ENCODE measurements around the gene RABEP2.

The RABEP2 gene

DNA sequence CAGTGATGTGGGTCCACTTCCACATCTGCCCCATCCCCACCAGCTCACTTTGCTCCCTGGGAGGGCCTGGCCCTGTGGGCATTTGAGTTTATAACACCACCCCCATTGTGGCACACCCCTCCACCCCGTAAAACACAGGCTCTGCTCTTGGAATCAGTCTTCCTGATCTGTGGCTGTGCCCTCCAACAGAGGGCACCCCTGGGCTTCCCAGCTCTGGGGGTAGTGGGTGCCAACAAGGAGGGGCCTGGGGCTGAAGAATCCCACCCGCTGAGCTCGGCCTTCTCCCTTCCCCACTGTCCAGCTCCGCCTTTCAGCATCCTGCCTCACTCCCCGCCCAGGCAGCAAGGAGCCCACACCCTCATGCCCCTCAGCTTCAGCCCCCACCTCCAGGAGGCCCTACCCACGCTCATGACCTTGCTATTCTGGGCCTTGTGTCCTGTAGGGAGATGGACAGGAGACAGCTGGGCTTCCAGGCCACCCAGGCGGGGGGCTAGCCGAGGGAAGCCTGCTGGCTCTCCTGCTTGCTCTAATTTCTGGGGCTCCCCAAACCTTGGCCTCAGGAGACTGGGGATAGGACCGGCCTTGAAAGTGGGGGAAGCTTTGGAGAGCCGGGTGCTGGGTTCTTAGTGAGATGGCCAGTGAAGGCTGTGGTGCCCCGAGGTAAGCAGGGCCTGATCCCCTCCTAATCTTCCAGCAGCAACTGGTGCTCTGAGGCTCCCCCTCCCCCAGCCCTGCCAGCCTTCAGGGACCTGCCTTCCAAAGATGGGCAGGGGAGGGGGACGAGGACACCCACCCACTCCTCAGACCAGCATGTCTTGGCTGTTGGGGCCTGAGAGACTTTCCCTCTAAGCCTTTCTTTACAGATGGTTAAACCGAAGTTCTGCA lies 49.7 kb downstream of the RABEP2 start:
- no peaks in the 10 kb centered on the region for H4K20me1 ChIP-seq (ENCODE audit: control insufficient read depth, insufficient read depth, low read depth, low read length)
- H3K9me3 ChIP-seq (ENCODE audit: control insufficient read depth, insufficient read depth, low read length) = peaks cover 4% of the 10 kb centered on the region; the same call in 1 of the 2 replicates
- H3K4me3 ChIP-seq (ENCODE audit: low read length) = no peak overlapping the region
- peaks cover 18% of the 10 kb centered on the region for H3K4me1 ChIP-seq (ENCODE audit: control insufficient read depth, low read length)
- no peaks in the 10 kb centered on the region for H3K27me3 ChIP-seq (ENCODE audit: control insufficient read depth, low read length)
- H3K9me2 ChIP-seq (replicated peaks; ENCODE audit: control insufficient read depth, low read length) = no peaks in the 10 kb centered on the region
- no peak overlapping the region for H3K4me2 ChIP-seq (ENCODE audit: low read length)
- H3K27ac ChIP-seq (ENCODE audit: low read depth, low read length) = no peak overlapping the region
- no peak for TF ChIP-seq EZH2phosphoT487 (IDR thresholded peaks at IDR 0.05; ENCODE audit: borderline replicate concordance, low read length)
- TF ChIP-seq, protein P1, sequence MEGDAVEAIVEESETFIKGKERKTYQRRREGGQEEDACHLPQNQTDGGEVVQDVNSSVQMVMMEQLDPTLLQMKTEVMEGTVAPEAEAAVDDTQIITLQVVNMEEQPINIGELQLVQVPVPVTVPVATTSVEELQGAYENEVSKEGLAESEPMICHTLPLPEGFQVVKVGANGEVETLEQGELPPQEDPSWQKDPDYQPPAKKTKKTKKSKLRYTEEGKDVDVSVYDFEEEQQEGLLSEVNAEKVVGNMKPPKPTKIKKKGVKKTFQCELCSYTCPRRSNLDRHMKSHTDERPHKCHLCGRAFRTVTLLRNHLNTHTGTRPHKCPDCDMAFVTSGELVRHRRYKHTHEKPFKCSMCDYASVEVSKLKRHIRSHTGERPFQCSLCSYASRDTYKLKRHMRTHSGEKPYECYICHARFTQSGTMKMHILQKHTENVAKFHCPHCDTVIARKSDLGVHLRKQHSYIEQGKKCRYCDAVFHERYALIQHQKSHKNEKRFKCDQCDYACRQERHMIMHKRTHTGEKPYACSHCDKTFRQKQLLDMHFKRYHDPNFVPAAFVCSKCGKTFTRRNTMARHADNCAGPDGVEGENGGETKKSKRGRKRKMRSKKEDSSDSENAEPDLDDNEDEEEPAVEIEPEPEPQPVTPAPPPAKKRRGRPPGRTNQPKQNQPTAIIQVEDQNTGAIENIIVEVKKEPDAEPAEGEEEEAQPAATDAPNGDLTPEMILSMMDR (IDR thresholded peaks at IDR 0.05; ENCODE audit: low read depth, low read length, poor library complexity, severe bottlenecking) = peak; percentile 46
- H3K79me2 ChIP-seq (ENCODE audit: control insufficient read depth, low read length) = peaks cover 13% of the 10 kb centered on the region
- no peaks in the 10 kb centered on the region for H3F3A ChIP-seq (ENCODE audit: control insufficient read depth, insufficient read depth)
- H3K36me3 ChIP-seq (ENCODE audit: control insufficient read depth, low read length) = peaks cover 25% of the 10 kb centered on the region

DNA sequence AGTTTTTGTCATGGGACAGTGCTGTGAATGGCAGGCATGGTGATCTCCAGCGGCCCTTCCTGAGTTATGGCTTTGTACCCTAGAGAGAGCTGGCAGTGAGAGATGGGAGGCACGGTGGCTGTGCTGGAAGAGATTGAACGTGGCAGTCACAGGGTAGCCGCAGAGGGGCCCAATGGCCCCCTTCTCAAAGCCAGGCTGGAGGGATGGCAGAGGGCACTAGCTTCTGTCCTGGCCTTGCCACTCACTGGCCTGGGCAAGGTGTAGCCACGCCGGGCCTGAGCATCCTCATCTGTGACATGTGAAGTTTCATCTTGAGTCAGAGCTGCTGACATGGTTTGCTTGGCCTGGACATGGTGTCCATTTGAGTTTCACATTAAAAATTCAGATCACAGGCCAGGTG lies 50.6 kb downstream of the RABEP2 start:
- peaks cover 12% of the 10 kb centered on the region for H3K4me1 ChIP-seq (ENCODE audit: control insufficient read depth, low read length)
- H3K36me3 ChIP-seq (ENCODE audit: control insufficient read depth, low read length) = peaks cover 34% of the 10 kb centered on the region
- no peaks in the 10 kb centered on the region for H4K20me1 ChIP-seq (ENCODE audit: control insufficient read depth, insufficient read depth, low read depth, low read length)
- no peaks in the 10 kb centered on the region for H3K9me2 ChIP-seq (replicated peaks; ENCODE audit: control insufficient read depth, low read length)
- H3K4me2 ChIP-seq (ENCODE audit: low read length) = no peak overlapping the region
- no peak overlapping the region for H3K27ac ChIP-seq (ENCODE audit: low read depth, low read length)
- H3F3A ChIP-seq (ENCODE audit: control insufficient read depth, insufficient read depth) = no peaks in the 10 kb centered on the region
- no peaks in the 10 kb centered on the region for H3K9me3 ChIP-seq (ENCODE audit: control insufficient read depth, insufficient read depth, low read length)
- H3K27me3 ChIP-seq (ENCODE audit: control insufficient read depth, low read length) = no peaks in the 10 kb centered on the region
- TF ChIP-seq EZH2phosphoT487 (IDR thresholded peaks at IDR 0.05; ENCODE audit: borderline replicate concordance, low read length) = no peak
- TF ChIP-seq, protein P1 (IDR thresholded peaks at IDR 0.05; ENCODE audit: low read depth, low read length, poor library complexity, severe bottlenecking) = no peak
- no peak overlapping the region for H3K4me3 ChIP-seq (ENCODE audit: low read length)
- peaks cover 12% of the 10 kb centered on the region for H3K79me2 ChIP-seq (ENCODE audit: control insufficient read depth, low read length)

DNA sequence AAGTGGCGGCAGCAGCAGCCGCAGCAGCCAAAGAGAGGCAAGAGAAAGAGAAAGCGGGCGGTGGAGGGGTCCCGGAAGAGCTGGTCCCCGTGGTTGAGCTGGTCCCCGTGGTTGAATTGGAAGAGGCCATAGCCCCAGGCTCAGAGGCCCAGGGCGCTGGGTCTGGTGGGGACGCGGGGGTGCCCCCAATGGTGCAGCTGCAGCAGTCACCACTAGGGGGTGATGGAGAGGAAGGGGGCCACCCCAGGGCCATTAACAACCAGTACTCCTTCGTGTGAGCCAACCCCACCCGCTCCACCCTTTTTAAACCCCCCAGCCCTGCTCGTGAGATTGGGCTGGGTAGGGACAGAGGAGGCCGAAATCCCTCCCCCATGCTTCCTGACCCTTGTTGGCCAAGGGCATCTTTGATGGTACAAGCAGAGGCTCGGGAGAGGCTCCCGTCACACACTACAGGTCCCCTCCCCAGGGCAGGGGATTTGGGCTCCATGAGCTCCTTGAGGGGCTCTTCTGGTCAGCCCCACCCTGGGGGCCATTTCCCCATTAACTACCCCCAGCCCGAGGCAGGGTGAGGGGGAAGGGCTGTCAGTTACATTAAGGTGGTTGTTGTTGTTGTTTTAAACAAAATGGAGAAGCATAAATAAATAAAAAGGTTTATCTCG lies 51.4 kb downstream of the RABEP2 start:
- Histone ChIP-seq H3K79me2 (ENCODE audit: control insufficient read depth, low read length) (peaks cover 4% of the 10 kb centered on the region), H3K9me3 (ENCODE audit: control insufficient read depth, insufficient read depth, low read length) (no peaks in the 10 kb centered on the region), H3K4me2 (ENCODE audit: low read length) (no peak overlapping the region), H3K27ac (ENCODE audit: low read depth, low read length) (no peak overlapping the region), H3K27me3 (ENCODE audit: control insufficient read depth, low read length) (no peaks in the 10 kb centered on the region), H4K20me1 (ENCODE audit: control insufficient read depth, insufficient read depth, low read depth, low read length) (no peaks in the 10 kb centered on the region), H3K4me3 (ENCODE audit: low read length) (no peak overlapping the region), H3K36me3 (ENCODE audit: control insufficient read depth, low read length) (peaks cover 42% of the 10 kb centered on the region), H3K4me1 (ENCODE audit: control insufficient read depth, low read length) (peaks cover 5% of the 10 kb centered on the region), H3F3A (ENCODE audit: control insufficient read depth, insufficient read depth) (no peaks in the 10 kb centered on the region), H3K9me2 (replicated peaks; ENCODE audit: control insufficient read depth, low read length) (no peaks in the 10 kb centered on the region)
- TF ChIP-seq, protein P1 (IDR thresholded peaks at IDR 0.05; ENCODE audit: low read depth, low read length, poor library complexity, severe bottlenecking) = peak; percentile 82
- TF ChIP-seq EZH2phosphoT487 (IDR thresholded peaks at IDR 0.05; ENCODE audit: borderline replicate concordance, low read length) = no peak
